ENCODE measurements around the gene HTRA3.

The HTRA3 gene

DNA sequence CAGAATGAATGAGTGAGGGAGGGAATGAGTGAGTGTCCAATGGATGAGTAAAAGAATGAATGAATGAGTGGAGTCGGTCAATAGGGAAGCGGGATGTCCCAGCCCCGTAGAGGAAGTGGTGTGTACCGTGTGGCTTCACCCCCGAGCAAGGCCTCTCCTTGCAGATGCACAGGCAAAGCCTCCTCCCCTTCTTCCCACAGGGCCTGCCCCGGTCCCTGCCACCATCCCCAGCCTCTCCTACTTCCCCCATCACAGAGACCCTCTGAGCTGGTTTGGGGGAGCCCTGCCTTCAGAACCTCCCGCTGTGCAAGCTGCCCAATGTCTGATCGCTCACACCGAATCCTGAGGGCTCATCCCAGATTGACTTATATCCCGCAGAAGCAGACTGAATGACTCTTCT is 13.6 kb downstream of the HTRA3 start:
- no peak for DNase-seq

DNA sequence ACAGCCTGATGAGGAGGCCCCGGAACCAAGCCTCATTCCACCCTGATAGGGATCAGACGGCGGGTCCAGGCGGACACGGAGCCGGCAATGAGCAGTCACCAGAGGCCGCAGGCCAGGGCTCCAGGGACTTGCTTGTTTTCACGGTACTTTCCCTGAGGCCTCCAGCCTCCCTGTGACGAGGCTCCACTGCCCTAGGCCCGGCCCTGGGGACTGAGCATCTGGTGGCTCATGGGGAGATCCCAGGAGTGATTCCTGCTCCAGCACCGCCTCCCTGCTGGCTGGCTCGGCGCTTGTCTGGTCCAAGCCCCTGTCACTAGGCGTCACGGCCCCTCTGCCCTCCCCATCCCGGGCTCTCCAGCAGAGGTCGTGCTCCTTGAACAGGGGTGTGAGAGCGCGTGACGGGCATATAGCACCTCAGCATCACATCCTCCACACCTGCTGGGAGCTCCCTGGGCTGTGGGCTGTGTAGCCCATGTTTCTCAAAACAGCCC is 14.1 kb downstream of the HTRA3 start:
- DNase-seq = no peak

DNA sequence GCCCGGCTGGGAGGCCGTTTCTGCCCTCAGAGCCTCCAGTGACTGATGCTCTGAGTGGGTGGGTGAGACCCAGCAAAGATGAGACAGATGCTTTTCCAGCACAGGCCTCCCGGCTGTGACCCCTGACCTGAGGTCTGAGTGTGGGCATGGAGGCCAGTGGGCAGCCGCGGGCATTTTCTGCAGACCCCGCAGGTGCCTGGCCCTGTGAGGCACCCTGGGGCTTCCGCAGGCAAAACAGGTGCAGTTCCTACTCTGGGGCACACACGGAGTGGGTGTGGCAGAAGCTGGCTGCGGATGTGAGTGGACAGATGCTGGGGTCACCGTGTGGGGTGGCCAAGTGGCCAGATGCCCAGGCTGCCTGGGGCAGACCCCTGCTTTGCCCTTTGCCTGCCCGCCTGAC is 14.8 kb downstream of the HTRA3 start:
- DNase-seq = no peak

DNA sequence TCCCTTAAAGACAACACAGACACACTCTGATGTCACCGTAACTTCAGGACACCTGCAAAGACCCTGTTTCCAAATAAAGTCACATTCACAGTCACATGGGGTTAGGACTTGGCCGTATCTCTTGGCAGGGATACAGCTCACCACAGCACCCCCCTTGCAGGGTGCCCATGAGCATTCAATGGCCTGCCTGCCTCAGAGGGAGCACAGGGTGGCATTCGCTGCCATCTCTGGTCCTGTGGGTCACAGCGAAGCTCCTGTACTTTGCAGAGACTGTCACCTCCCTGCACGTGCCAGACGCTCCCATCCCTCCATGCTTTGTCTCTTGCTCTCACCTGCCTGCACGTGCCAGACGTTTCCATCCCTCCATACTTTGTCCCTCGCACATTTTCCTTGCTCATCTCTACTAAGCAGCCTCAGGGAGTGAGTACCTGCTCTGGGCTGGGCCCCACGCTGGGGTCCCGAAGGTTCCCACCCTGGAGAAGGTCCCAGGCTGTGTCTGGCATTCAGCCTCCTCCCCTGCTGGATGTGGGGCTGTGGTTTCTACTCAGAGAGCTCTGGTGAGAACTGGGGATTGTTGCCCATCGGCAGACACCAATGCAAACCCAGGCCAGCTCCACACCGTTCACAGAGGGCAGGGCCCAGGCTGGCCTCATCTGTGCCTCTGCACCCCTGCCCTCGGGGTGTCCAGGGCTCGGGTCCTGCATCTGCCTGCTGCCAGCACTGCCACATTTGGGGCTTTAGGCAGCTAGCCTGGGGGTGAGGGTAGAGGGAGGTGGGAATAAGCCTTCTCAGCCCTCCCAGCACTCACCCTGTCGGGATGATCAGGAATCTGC is 15.8 kb downstream of the HTRA3 start:
- no peak for DNase-seq

DNA sequence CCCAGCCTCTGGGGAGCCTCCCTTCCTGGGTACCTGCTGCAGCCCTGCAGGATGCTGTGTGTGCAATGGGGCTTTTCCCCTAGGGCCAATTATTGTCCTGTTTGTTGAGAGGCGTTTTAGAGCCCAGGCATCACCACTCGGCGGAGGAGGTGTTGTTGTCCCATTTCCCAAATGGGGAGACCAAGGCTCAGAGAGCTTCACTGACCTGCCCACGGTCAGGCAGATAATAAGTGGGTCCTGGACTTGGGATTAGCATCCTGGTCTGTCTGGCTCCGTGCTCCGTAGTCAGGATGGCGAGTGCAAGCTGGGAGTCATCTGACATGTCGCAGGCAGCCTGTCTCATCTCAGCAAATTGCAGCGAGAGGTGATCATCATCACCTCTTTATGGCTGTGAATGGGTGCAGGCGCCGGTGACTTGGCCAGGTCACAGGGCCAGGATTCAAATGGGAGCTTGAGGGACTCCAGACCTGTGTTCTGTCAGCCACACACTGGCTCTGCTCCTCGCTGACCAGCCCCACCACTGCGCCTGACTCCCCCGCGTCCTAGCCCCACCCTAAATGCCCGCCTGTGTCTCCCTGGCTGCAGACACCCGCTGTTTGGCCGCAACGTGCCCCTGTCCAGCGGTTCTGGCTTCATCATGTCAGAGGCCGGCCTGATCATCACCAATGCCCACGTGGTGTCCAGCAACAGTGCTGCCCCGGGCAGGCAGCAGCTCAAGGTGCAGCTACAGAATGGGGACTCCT is 16.6 kb downstream of the HTRA3 start:
- no peak for DNase-seq

DNA sequence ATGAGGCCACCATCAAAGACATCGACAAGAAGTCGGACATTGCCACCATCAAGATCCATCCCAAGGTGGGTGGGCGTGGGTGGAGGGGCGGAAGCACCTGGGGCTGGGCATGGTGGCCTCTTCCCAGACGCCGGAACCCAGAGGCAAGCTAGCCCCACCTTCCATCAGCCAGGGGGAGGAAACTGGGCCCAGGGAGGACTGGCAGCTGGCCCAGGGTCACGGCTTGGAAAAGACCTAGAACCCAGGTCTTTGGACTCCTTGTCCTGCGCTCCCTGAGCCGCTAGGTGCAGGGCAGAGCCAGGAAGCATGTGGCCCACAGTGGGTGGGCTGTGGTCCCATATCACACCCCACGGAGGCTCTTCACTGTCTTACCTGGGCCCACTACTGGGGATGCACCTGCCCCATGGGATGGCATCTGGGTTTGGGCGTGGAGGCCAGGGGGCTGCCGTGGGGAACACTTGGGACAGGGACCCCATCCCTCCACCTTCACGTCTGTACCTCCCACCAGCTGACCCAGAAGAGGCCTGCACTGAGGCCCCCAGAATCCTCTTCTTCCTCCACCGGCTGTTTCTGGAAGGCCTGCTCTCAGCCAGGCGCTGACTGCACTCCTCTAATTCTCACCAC is 17.3 kb downstream of the HTRA3 start:
- DNase-seq = no peak

DNA sequence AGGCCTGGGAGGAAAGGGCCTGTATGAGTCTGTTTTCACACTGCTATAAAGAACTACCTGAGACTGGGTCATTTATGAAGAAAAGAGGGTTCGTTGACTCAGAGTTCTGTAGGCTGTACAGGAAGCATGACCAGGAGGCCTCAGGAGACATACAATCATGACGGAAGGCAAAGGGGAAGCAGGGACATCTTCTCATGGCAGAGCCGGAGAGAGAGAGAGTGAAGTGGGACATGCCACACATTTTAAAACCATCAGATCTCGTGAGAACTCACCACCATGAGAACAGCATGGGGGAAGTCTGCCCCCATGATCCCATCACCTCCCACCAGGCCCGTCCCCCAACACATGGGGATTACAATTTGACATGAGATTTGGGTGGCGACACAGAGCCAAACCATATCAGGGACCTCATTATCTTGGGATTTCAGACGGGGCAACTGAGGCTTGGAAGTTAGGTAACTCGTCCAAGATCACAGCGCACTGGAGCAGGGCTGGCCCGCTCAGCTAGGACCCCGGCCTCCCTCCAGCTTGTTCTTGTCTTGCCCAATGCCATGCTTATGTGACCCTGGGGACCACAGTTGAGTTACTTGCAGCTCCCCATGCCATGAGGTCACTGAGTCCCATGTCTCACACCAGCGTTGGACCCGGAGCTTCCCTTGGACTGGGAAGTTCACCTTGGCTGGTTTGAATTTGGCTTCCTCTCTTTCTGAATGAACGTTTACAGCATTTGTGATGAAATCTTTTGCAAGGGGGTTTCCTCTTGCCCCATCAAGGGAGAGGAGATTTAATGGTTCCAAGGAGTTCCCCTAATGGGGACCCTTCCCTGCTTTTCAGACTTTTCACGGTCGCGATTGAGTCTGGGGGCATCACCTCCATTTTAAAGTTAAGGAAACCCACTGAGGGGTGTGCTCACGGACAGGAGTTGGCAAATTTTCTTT is 18.1 kb downstream of the HTRA3 start:
- no peak for DNase-seq

DNA sequence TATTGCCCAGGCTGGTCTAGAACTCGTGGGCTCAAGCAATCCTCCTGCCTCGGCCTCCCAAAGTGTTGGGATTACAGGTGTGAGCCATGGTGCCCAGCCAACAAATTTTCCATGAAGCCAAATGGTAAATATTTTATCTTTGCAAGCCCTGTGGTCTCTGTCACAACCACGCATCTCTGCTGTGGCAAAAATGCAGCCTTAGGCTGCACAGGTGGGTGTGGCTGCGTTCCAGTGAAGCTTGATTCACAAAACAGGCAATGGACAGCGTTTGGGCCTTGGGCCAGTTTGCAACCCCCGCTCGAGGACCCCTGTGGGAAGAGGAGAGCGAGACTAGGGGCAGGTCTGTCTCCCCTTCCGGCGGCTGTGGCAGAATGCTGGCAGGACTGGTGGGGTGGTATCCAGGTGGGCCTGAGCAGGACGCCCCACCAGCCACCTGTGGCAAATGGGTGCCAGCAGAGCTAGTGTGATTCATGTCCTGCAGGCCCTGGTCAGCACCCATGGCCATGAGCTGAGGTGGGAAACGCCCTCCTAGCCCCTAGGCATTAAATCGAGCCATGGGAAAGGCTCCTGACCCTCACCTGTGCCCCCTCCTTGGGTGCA is 19.7 kb downstream of the HTRA3 start:
- no peak for DNase-seq

DNA sequence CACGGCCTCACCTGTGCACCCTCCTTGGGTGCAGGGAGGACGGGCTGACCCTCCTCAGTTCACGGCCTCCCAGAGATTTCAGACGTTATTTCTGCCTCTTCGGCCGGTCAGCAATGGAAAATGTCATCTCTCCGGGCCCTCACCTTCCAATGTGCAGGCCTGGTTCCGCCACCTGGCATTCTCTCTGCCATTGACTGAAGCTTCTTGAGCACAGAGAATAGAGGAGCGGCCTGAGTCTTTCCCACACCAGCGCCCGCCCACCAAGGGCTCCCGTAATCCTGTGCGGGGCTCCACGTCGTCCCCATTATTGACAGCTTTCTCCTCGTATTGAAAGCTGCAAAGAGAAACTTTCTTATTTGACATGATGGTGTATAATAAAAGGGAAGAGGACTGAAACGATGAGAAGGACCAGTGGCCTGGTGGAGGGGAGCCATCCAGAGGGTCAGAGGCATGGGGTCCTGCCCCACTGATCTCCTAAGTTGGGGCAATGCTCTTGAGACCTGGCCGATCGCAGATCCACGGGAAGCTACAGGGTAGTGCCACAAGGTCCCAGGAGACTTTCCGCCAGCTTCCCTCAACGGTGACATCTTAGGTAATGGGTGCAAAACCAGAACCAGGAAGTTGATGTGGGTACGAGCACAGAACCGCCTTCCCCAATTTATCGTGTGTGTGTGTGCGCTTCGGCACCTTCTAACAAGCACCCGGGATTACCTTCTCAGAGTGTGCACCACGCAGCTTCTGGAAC is 20.6 kb downstream of the HTRA3 start:
- no peak for DNase-seq

DNA sequence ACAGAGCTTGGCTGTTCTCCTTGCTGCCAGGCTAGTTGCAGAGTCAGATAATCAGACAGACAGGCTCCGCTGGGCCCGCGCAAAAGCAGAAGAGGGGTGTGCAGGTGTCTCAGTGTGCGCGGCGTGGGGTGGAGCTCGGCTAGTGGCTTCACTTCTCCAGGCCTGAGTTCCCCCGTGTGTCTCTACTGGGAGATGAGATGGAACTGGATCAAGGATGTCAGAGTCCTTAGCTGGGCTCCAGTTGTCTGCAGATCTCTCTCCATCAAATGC is 21.1 kb downstream of the HTRA3 start:
- no peak for DNase-seq

DNA sequence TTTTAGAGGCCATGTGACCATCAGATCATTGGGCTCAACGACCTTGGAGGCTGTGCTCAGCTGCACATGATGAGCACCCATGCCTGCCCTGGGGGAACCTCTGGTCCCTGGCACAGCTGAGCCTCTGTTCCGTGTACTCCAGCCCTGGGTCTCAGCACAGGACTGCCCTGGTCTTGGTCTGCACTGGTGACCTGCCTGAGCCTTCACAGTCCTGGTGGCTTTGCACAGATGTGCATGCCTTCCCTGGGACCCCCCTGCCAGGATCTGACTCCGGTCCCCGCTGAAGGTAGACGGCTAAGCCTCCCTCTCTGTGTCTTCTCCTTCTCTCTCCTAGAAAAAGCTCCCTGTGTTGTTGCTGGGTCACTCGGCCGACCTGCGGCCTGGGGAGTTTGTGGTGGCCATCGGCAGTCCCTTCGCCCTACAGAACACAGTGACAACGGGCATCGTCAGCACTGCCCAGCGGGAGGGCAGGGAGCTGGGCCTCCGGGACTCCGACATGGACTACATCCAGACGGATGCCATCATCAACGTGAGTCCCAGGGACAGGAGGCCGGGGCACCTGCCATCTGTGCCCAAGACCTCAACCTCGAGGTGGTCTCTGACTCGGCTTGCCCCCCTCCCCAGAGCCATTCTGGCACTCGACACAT is 21.6 kb downstream of the HTRA3 start:
- DNase-seq = no peak

DNA sequence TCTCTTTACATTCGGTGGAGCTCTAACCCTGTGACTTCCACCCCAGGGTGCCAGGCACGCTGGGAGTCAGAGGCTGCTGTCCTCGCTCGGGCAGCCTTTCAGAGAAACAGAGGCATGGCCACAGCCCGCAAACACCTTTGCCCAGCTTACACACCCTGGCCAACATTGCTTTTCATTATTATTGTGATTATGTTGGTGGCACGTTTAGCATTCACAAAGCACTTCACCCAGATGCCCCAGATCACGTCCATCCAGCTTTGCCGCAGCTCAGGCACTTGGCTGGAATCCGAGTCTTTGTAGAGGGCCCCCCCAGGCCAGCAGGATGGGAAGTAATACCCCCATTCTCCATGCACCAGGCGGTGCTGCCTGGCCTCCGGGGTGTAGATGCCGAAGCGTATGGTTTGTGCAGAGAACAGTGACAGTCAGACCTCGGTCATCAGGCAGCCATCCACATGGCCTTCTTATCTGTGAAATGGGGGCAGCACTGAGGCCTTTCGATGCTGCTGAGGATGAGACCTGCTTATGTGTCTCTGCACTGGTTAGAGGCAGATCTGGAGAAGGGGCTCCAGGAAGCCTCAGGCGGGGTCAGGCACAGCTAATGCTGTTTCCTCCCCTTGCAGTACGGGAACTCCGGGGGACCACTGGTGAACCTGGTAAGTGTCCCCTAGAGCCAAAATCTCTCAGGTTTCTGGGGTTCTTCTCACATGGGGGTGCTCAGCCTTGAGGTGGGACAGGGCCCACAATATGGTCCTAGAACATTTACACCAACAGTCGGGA is 22.3 kb downstream of the HTRA3 start:
- DNase-seq = no peak

DNA sequence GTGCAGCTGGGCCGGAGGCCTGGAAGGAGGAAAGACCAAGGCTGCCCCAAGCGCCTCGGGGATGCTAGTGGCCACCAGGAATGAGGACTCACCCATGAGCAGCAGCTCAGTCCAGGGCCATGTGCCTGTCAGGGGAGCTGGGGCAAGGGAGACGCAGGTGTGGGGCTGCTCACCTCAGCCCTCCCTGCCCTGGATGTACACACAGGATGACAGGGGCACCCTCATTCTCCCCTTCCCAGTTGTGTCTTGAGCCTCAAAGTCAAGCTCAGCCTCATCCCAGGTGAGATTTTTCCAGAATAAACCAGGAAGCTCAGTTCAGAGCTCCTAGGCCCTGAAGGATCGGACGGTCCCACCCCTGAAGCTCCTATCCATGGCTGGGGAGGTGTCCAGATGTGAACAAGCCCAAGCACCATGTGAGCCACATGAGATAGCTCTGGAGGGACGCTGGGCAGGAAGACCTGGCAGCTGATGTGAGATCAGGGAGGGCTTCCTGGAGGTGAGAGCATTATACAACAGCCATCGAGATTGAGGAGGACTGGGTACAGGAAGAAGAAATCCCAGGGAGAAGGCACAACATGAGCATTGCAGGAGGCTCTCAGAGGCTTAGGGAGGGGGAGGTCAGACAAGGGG is 23.0 kb downstream of the HTRA3 start:
- DNase-seq = no peak

DNA sequence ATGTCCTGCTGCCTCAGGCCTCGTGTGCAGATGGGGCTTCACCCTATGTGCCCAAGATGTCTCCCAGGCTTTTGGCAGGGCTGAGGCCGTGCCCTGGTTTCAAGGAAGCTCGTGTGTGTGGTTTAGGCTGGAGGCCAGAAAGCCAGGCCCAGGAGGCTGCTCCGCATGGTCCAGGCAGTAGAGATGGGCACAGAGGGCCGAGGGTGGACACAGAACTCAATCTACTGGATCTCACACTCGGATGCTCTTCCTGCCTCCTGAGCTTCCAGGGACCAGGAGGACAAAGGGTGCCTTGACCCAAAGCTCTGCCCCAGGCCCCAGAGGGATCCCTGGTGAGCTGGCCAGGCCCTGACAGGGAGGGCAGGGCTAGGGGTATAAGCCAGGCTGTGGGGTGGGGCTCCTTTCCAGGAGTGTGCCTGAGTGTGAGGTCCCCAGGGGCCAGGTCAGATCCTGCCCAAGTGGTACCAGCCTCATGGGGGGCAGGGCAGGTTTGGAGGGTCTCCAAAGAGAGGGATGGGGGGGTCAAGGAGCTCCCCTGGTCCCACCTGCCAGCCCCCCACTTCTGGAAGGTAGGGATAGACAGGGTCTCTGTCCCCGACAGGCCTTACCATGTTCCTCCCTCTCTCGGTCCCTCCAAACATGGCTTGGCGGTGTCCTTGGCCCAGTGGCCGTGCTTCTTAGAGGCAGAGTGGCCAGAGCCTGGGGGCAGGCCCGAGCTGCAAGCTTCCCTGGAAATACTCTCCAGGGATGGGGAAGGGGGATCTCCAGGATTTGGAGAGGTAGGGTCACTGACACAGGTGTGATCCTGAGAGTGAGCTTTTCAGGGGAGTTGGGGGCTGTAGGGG is 23.8 kb downstream of the HTRA3 start:
- no peak for DNase-seq

DNA sequence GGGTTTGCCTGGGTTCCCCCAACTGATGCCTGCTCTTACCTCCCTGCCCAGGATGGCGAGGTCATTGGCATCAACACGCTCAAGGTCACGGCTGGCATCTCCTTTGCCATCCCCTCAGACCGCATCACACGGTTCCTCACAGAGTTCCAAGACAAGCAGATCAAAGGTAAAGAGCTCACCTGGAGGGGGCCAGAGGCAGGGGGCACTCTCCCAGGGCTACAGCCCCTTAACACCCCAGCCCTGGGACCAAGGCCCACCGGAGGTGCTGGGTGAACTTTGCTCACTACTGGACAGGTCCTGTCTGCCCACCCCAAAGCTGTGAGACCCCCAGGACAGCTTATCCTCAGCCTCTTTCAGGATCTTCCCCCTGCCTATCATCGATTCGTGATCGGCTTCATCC is 24.5 kb downstream of the HTRA3 start:
- no peak for DNase-seq

DNA sequence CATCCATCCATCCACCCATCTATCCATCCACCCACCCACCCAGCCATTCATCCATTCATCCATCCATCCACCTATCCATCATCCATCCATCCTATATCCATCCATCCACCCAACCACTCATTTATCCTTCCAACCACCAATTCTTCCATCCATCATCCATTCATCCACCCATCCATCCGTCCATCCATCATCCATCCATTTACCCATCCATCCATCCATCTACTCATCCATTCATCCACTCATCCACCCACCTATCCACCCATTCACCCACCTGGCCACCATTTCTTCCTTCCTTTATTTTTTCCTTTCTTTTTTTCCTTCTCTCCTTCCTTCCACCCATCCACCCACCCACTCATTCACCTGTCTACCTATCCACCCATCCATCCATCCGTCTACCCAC is 25.2 kb downstream of the HTRA3 start:
- no peak for DNase-seq

DNA sequence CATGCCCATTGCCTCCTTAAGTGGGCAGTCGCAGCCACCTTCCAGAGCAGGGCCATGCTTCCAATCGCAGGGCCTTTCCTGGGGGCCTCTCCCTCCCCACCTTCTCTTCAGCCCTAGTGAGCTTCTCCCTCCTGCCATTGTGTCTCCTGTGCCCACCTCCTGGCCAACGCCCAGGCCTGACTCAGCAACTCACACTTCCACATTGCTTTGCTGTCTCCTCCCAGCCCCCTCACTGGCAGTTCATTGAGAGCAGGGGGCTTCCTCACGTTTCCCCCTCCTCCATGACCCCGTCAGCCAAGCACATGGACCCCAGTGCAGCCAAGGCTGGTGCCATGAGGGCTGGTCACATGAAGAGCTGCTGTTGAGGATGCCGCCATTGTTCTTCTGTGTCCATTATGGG is 25.9 kb downstream of the HTRA3 start:
- no peak for DNase-seq

DNA sequence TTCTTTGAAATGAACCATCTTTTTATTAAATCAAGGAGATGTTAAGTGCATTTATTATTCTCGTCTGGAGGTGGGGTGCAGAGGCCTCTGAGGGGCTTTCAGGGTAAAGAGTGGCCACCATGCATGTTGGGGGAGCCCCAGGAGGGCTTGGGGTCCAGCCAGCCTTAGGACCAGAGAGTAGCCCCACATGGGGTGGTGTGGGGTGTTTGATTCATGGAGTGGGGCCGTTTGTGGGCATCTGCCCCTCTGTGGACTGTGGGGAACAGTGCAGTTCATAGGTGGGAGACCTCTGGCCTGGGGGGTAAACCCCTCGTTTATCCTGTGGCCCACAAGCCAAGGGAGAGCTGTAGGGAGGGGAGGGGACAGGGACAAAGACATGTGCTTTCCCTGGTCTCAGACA is 26.9 kb downstream of the HTRA3 start:
- DNase-seq = no peak

DNA sequence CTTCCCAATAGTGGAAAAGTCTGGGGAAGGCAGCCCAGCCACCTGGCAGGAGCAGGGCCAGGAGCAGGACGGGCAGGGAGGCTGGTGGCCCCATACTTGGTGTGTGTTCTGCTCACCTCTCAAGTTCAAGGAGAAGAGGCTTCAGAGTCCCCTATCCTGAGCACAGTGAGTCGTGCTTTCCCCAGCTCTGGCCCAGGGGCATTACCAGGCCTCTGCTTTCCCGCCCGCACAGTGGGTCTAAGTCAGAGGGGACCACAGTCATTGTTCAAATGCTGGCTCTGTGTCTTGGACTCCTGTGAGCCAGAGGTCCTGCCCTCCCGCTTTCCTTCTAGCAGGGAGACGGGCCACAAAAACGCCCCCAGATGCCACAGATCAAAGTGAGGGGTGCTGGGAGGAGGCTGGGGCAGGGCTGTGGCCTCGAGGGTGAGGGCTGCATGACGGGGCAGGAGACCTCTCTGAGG is 27.6 kb downstream of the HTRA3 start:
- no peak for DNase-seq

Data from NCI-H524 treated with DMSO at 0.1 percent for 48 hours (cell line).